ENCODE results near the gene TFPI2.

TFPI2 gene

GRCh38 chr7:93854480-93854879 lies 36.1 kb downstream of the TFPI2 start:
- no peak for DNase-seq

- no peak for DNase-seq
Measured at GRCh38 chr7:93851536-93851935, 39.0 kb downstream of the TFPI2 start.

- DNase-seq = no peak
Measured at GRCh38 chr7:93843260-93843659, 47.3 kb downstream of the TFPI2 start.

- DNase-seq = no peak
Measured at GRCh38 chr7:93838966-93839365, 51.6 kb downstream of the TFPI2 start.

- no peak for DNase-seq
Measured at GRCh38 chr7:93837245-93837644, 53.3 kb downstream of the TFPI2 start.

- DNase-seq = no peak
Measured at GRCh38 chr7:93836116-93836515, 54.4 kb downstream of the TFPI2 start.

GRCh38 chr7:93835702-93836101 lies 54.9 kb downstream of the TFPI2 start:
- no peak for DNase-seq
